SH-SY5Y (cell line): ENCODE results near the gene STAG1.

Source experiments
- GATA2 ChIP-seq: IDR thresholded peaks from 2 replicates; pipeline ENCODE4 v1.6.1; 2011; ENCODE audit warnings: mild to moderate bottlenecking, low read depth, low read length
- GATA3 ChIP-seq: IDR thresholded peaks from 2 replicates; pipeline ENCODE4 v1.6.1; 2011; ENCODE audit warnings: low read depth, mild to moderate bottlenecking, low read length, moderate library complexity

GRCh38 chr3:136546720-136547119 lies 205.5 kb downstream of the STAG1 start:
- TF ChIP-seq GATA3: no peak
- TF ChIP-seq GATA2: no peak
